ENCODE results near the gene NKTR.

The NKTR gene

GRCh38 chr3:42653303-42653559 is 52.7 kb downstream of the NKTR start:
- TF ChIP-seq CTCF (IDR thresholded peaks at IDR 0.05; ENCODE audit: low read depth, low read length) = no peak
- H3K4me3 ChIP-seq (replicated peaks in 1 of 2; ENCODE audit: low read depth in 2 of 2, low read length in 2 of 2) = peak overlapping the region; percentile 84 to 92

DNA sequence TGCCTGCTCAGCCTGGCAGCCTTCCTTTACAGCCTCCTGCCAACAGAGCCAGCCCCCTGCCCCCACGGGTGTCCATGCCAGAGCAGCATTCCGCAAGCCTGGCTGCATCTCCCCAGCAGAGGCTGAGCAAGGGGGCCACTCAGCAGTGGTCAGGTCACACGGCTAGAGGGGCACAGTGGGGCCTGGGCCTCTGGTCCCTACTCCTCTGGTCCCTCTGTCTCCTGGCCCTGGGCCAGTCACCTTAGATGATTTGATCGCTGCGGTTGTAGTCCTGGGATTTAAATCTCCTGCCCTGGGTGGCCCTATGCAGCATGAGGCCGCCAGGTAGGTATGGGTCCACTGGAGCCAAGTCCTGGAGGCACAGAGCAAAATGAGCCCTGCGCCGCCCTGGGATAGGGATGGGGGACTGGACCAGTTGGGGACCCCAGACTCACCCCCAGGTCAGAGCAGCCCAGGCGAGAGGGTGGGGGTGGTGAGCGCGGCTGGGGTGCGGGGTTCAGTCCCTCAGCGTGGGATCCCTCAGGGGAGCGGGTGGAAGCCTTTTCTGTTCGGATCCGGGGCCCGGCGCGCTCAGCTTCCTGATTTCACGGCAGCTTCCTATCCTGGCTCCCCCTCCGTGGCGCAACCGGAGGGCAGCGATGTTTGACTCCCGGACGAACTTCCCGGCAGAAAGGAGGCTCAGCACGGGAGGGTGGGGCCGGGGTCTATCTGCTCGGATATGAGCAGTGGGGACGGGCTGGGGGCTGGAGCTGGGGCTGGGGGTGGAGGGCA is 53.3 kb downstream of the NKTR start, which contains the start of gene ZBTB47:
TSS of gene ZBTB47 (plus strand) at position 138 of the 771 bp plus-strand sequence. CDS start 4,659 bp downstream, outside the sequence.
- H3K4me3 ChIP-seq (replicated peaks in 1 of 2; ENCODE audit: low read depth in 2 of 2, low read length in 2 of 2) = peak within 1 kb of the TSS; percentile 84 to 92
- no peak for TF ChIP-seq CTCF (IDR thresholded peaks at IDR 0.05; ENCODE audit: low read depth, low read length)
- DNase-seq (ENCODE audit: low read depth in 2 of 2) = peak; percentile 48 to 60

More at GRCh38 chr3:42653303-42653559, 52.7 kb downstream of the NKTR start:
- no peak for DNase-seq (ENCODE audit: low read depth in 2 of 2)

GRCh38 chr3:42654331-42655201 is 54.1 kb downstream of the NKTR start:
- no peak for TF ChIP-seq CTCF (IDR thresholded peaks at IDR 0.05; ENCODE audit: low read depth, low read length)
- peak overlapping the region; percentile 84 to 92 for H3K4me3 ChIP-seq (replicated peaks in 1 of 2; ENCODE audit: low read depth in 2 of 2, low read length in 2 of 2)
- peak; percentile 49 to 62 for DNase-seq (ENCODE audit: low read depth in 2 of 2)

- no peak for TF ChIP-seq CTCF (IDR thresholded peaks at IDR 0.05; ENCODE audit: low read depth, low read length)
- H3K4me3 ChIP-seq (replicated peaks in 1 of 2; ENCODE audit: low read depth in 2 of 2, low read length in 2 of 2) = peak overlapping the region; percentile 74 to 84
- no peak for DNase-seq (ENCODE audit: low read depth in 2 of 2)
These were observed 54.9 kb downstream of the NKTR start for GRCh38 chr3:42655331-42655888.

- TF ChIP-seq CTCF (IDR thresholded peaks at IDR 0.05; ENCODE audit: low read depth, low read length) = no peak
- H3K4me3 ChIP-seq (replicated peaks in 1 of 2; ENCODE audit: low read depth in 2 of 2, low read length in 2 of 2) = peak overlapping the region; percentile 74 to 84
- peak in 1 of 2 donors; percentile 64 for DNase-seq (ENCODE audit: low read depth in 2 of 2)
These were observed 55.6 kb downstream of the NKTR start for GRCh38 chr3:42655980-42656679.

Data from cardiac fibroblast (primary cell).